Breast epithelium (tissue), 4 donors: Measurements from ENCODE around the gene EPX. TPM values are rescaled to one million over a fixed set of nuclear protein-coding genes. Genes with fewer than 3 reads are reported as not detected.

Experiments
- DNase-seq, 2 donors: peaks; one replicate each; pipeline ENCODE4 v3.0.0-alpha.2; 2019; ENCODE audit warnings: low spot score in 2 of 2
- H3K27ac ChIP-seq, 2 donors: fragments of 200-600 bp; sonication (generic) in 1 of 2; one replicate each; pipeline ENCODE4 v1.5.1; 2016 to 2019; ENCODE audit warnings: mild to moderate bottlenecking in 1 of 2
- H3K27me3 ChIP-seq, 2 donors: fragments of 200-600 bp; sonication (generic) in 1 of 2; one replicate each; pipeline versions ENCODE4 v1.5.1 to v1.6.0; 2017 to 2019; ENCODE audit warnings: control low read depth in 1 of 2, mild to moderate bottlenecking in 1 of 2
- H3K36me3 ChIP-seq: fragments of 200-600 bp; one replicate; pipeline ENCODE4 v1.5.1; 2019
- H3K4me1 ChIP-seq, 2 donors: fragments of 200-600 bp; sonication (generic); one replicate each; pipeline ENCODE4 v1.5.1; 2016 to 2019; ENCODE audit warnings: control low read depth in 1 of 2
- H3K4me3 ChIP-seq, 3 donors: fragments of 200-600 bp; sonication (generic); 1 replicate in 2 of 3; 2 replicates in 1 of 3; pipeline ENCODE4 v1.5.1; 2016 to 2019; ENCODE audit warnings: mild to moderate bottlenecking in 3 of 3, moderate library complexity in 2 of 3
- H3K9me3 ChIP-seq, 2 donors: fragments of 200-600 bp; sonication (generic) in 1 of 2; one replicate each; pipeline ENCODE4 v1.5.1; 2016 to 2019; ENCODE audit warnings: control low read depth in 1 of 2
- CTCF ChIP-seq, 3 donors: fragments of 450-650 bp; IDR thresholded peaks; one replicate each; pipeline ENCODE4 v1.5.1; 2016 to 2017; ENCODE audit warnings: antibody characterized with exemption in 3 of 3, mild to moderate bottlenecking in 3 of 3, moderate library complexity in 3 of 3
- POLR2A ChIP-seq: fragments of 450-650 bp; IDR thresholded peaks from one replicate; pipeline ENCODE4 v1.6.1; 2016; ENCODE audit warnings: antibody characterized with exemption, mild to moderate bottlenecking, moderate library complexity
- POLR2AphosphoS5 ChIP-seq, 3 donors: sonication (generic); formaldehyde crosslinking; IDR thresholded peaks; one replicate each; pipeline ENCODE4 v1.6.1; 2017; ENCODE audit warnings: antibody characterized with exemption in 3 of 3
- intact Hi-C: fragments of 100-400 bp; cut with DNase I; formaldehyde crosslinking; loops from one replicate; pipeline ENCODE4 v1.15.1; 2023; ENCODE audit warnings: low total_unique reads
- total RNA-seq, 3 donors: library from RNA; depleted of rRNA; stranded (reverse); fragments of >200 nt; gene quantifications; one replicate each; pipeline ENCODE4 v1.1.0, GENCODE V29; 2016

The EPX gene
- total RNA-seq, 3 donors from 2014 or later, result not detected

- H3K27me3 ChIP-seq, result peaks cover 0 to 6% of the 10 kb centered on the region in 2 donors
- no peak overlapping the region for H3K4me3 ChIP-seq
- no peak for TF ChIP-seq POLR2A
- no peak for TF ChIP-seq POLR2AphosphoS5 (IDR thresholded peaks at IDR 0.05)
- TF ChIP-seq CTCF (IDR thresholded peaks at IDR 0.05), result no peak
- H3K27ac ChIP-seq, result no peak overlapping the region
- no peaks in the 10 kb centered on the region for H3K9me3 ChIP-seq
- intact Hi-C loops, result no loop called here
- DNase-seq, result no peak
- no peaks in the 10 kb centered on the region for H3K4me1 ChIP-seq
- no peaks in the 10 kb centered on the region for H3K36me3 ChIP-seq
Observed at GRCh38 chr17:58202859-58203258, 10.3 kb downstream of the EPX start.

DNA sequence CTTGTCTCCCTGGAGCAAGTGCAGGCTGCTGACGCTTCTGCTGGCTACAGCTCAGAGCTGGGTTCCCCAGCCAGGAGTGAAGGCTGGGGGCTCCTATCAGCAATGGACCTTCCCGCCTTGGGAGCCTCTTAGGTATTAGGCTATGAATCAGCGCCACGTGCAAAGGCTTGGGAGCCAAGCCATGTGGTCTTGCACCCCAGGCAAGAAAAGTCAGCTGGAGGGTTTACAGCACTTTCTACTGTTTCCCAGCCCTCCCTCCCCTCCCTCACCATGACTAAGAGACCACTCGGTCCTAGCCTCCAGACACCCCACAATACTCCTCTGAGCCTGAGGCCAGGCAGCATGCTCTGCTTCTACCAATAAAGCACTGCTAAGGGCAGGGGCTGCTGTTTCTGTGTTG is 12.3 kb downstream of the EPX start:
- Histone ChIP-seq H3K4me1 (no peaks in the 10 kb centered on the region), H3K36me3 (no peaks in the 10 kb centered on the region)
- intact Hi-C loops, result no loop called here

GRCh38 chr17:58205936-58206335 is 13.4 kb downstream of the EPX start:
- DNase-seq, result no peak

More for the DNA sequence above, 12.3 kb downstream of the EPX start:
- no peaks in the 10 kb centered on the region for H3K9me3 ChIP-seq
- TF ChIP-seq POLR2A, result no peak
- DNase-seq, result no peak
- no peak overlapping the region for H3K27ac ChIP-seq
- no peak overlapping the region for H3K4me3 ChIP-seq
- H3K27me3 ChIP-seq, result no peaks in the 10 kb centered on the region

GRCh38 chr17:58207451-58207850 is 14.9 kb downstream of the EPX start:
- TF ChIP-seq CTCF (IDR thresholded peaks at IDR 0.05), result no peak
- intact Hi-C loops, result no loop called here
- H3K27me3 ChIP-seq, result no peaks in the 10 kb centered on the region
- no peaks in the 10 kb centered on the region for H3K36me3 ChIP-seq
- H3K27ac ChIP-seq, result no peak overlapping the region
- H3K4me3 ChIP-seq, result no peak overlapping the region
- no peaks in the 10 kb centered on the region for H3K4me1 ChIP-seq
- no peak for DNase-seq
- no peaks in the 10 kb centered on the region for H3K9me3 ChIP-seq

More at GRCh38 chr17:58205936-58206335, 13.4 kb downstream of the EPX start:
- Histone ChIP-seq H3K9me3 (no peaks in the 10 kb centered on the region), H3K4me3 (no peak overlapping the region), H3K27ac (no peak overlapping the region), H3K4me1 (no peaks in the 10 kb centered on the region), H3K27me3 (no peaks in the 10 kb centered on the region), H3K36me3 (no peaks in the 10 kb centered on the region)
- intact Hi-C loops, result no loop called here
- no peak for TF ChIP-seq POLR2AphosphoS5 (IDR thresholded peaks at IDR 0.05)
- no peak for TF ChIP-seq POLR2A
- TF ChIP-seq CTCF (IDR thresholded peaks at IDR 0.05), result no peak

DNA sequence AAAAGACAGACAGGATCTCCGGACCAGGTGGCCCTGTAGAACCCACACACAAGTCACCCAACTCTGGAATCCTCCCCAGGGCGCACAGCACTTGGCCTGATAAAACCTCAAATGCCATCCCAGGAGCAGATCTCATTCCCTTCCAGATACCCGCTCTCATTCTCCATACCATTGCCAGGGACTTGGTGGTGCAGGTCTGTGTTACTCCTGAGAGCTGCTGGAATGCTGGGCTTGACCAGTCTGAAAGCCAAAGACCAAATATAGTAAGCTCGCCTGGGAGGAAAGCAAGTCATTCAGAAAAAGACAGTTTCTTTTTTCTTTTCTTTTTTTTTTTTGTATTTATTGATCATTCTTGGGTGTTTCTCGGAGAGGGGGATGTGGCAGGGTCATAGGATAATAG is 15.8 kb downstream of the EPX start:
- TF ChIP-seq POLR2AphosphoS5 (IDR thresholded peaks at IDR 0.05), result no peak
- TF ChIP-seq POLR2A, result no peak
- no peak for TF ChIP-seq CTCF (IDR thresholded peaks at IDR 0.05)
- intact Hi-C loops, result no loop called here
- H3K27me3 ChIP-seq, result no peaks in the 10 kb centered on the region
- no peak overlapping the region for H3K4me3 ChIP-seq
- H3K9me3 ChIP-seq, result no peaks in the 10 kb centered on the region
- no peak overlapping the region for H3K27ac ChIP-seq
- no peak for DNase-seq
- H3K36me3 ChIP-seq, result no peaks in the 10 kb centered on the region
- no peaks in the 10 kb centered on the region for H3K4me1 ChIP-seq

GRCh38 chr17:58210922-58211321 is 18.4 kb downstream of the EPX start:
- no peaks in the 10 kb centered on the region for H3K27me3 ChIP-seq
- no peak for TF ChIP-seq POLR2AphosphoS5 (IDR thresholded peaks at IDR 0.05)
- no peak for TF ChIP-seq CTCF (IDR thresholded peaks at IDR 0.05)
- TF ChIP-seq POLR2A, result no peak
- H3K9me3 ChIP-seq, result no peaks in the 10 kb centered on the region
- H3K27ac ChIP-seq, result no peak overlapping the region
- no peak overlapping the region for H3K4me3 ChIP-seq
- intact Hi-C loops, result no loop called here
- H3K4me1 ChIP-seq, result no peaks in the 10 kb centered on the region
- H3K36me3 ChIP-seq, result no peaks in the 10 kb centered on the region
- DNase-seq, result no peak
